Activated T-cell treated with anti-CD3 and anti-CD28 coated beads for 24 hours (primary cell): Measurements from ENCODE around the gene CASP8.
"Not testable (repeated sequence)": the region's sequence is repeated elsewhere in the genome, so short reads cannot be mapped to it uniquely, and the experiment has no call there.

Experiments
- DNase-seq: peaks from one replicate; pipeline ENCODE4 v3.0.0-alpha.2; 2020; ENCODE audit warnings: low read depth

CASP8 gene

GRCh38 chr2:201270293-201271001 lies 10.1 kb downstream of the CASP8 start:
- DNase-seq: no peak

GRCh38 chr2:201271917-201272316 lies 11.6 kb downstream of the CASP8 start:
- DNase-seq: no peak

- no peak for DNase-seq
Measured at GRCh38 chr2:201273330-201273983, 13.1 kb downstream of the CASP8 start.

- no peak for DNase-seq
Measured at GRCh38 chr2:201275069-201275468, 14.7 kb downstream of the CASP8 start.

DNA sequence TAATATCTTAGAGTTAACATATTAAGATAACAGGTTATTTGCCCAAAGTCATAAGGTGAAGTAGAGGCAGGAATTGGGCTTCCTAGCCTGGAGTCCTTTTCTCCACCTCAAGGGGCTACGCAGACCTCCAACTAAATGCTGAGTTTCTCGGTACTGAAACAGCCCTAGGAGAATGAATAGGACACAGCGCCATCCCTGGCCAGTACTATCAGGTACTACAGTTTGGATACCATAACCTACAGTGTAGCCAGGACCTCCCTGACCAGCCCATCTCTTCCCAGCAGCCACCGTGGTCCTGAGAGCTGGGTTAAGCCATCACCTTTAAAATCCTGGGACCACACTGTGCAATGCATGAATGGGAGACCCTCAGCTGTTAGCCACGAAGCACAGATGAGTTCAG lies 15.7 kb downstream of the CASP8 start:
- no peak for DNase-seq

- no peak for DNase-seq
Measured at GRCh38 chr2:201276511-201276910, 16.2 kb downstream of the CASP8 start.

GRCh38 chr2:201279079-201279478 lies 18.7 kb downstream of the CASP8 start:
- no peak for DNase-seq

- DNase-seq: no peak
Measured at GRCh38 chr2:201280191-201281040, 20.1 kb downstream of the CASP8 start.

DNA sequence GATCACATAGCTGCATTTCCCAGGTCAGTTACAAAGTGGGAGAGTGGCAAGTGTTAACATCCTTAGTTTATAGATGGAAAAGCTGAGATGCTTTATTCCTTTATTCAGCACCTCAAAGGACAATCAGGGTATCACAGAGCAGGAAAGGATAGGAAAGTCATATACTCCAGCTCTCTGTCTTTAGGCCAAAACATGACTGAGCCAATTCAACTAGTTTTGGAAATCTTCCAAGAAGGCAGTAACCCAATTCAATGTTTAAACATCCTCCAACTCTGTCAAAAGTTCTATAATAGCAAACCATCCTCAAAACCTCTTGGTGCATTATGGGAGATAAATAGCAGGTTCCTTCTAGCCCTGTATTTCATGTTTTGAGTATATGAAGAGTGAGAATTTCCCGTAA lies 25.2 kb downstream of the CASP8 start:
- DNase-seq: no peak

DNA sequence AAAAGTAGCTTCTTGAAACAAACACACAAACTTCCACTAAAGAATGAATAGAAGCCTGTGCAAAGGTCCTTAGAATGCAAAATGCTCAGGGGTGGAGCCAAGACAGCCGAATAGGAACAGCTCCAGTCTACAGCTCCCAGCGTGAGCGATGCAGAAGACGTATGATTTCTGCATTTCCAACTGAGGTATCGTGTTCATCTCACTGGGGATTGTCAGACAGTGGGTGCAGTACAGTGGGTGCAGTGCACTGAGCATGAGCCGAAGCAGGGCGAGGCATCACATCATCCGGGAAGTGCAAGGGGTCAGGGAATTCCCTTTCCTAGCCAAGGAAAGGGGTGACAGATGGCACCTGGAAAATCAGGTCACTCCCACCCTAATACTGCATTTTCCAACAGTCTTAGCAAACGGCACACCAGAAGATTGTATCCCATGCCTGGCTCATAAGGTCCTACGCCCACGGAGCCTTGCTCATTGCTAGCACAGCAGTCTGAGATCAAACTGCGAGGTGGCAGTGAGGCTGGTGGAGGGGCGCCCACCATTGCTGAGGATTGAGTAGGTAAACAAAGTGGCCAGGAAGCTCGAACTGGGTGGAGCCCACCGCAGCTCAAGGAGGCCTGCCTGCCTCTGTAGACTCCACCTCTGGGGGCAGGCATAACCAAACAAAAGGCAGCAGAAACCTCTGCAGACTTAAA lies 30.3 kb downstream of the CASP8 start:
- DNase-seq: not testable (repeated sequence)

- DNase-seq: no peak
Measured at GRCh38 chr2:201298462-201299052, 38.2 kb downstream of the CASP8 start.

- not testable (repeated sequence) for DNase-seq
Measured at GRCh38 chr2:201299929-201300328, 39.6 kb downstream of the CASP8 start.

- no peak for DNase-seq
Measured at GRCh38 chr2:201307876-201308275, 47.5 kb downstream of the CASP8 start.

GRCh38 chr2:201308914-201309313 lies 48.6 kb downstream of the CASP8 start:
- DNase-seq: no peak

GRCh38 chr2:201313362-201313761 lies 53.0 kb downstream of the CASP8 start:
- no peak for DNase-seq

DNA sequence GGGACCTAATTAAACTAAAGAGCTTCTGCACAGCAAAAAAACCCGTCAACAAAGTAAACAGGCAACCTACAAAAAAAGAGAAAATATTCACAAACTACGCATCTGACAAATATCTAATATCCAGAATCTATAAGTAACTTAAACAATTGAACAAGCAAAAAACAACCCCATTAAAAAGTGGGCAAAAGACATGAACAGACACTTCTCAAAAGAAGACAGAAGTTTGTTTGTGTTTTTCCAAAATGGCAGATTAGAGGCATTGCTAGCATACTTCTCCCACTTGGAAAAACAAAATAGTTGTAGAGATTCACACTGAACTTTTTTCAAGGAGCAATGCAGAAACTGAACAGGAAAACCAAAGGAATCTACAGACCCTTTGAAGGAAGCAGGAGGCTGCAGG lies 59.2 kb downstream of the CASP8 start:
- DNase-seq: no peak

DNA sequence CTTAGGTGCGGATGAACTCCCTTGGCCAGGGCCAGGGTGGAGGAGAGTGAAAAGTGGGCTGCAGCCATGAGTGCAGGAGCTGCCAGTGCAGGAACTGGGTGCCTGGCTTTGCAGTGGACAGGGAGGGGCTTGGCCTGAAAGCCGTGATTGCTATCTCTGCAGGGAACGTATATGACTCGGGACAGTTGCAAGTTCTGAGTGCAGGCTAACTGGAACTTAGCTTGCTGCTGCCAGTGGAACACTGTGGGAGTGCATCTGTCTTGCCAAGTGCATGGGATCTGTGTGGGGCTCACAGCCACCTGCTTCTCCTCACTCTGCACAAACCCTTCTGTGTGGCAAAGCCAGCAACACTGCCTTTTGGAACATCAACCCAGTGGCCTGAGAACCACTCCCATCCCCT lies 59.9 kb downstream of the CASP8 start:
- DNase-seq: no peak

DNA sequence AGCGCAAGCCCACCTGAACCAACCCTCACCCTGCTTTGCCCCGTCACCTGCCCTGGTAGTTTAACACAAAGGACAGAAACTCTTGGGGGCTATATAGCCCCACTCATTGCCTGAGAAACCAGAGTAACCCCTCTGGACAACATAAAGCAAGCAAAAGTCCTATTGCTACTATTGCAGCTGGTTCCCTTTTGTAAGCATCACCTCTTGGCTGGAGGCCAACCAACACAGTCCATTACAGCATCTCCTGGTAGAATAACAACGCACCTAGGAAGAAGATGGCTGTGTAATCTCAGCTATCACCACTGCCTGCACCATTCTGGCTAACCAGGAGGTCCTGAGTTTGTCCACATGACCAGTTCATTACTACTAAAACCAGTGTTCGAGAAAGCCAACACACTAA lies 60.4 kb downstream of the CASP8 start:
- no peak for DNase-seq

DNA sequence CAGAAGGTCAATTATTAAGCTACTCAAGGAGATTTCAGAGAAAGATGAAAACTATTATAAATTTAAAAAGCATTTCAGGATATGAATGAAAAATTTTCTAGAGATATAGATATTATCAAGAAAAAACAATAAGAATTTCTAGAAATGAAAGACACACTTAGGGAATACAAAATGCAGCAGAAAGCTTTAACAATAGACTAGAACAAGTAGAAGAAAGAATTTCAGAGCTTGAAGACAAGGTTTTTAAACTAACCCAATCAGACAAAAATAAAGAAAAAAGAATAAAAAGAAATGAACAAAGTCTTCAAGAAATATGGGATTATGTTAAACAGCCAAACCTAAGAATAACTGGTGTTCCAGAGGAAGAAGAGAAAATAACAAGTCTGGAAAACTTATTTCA lies 62.4 kb downstream of the CASP8 start:
- no peak for DNase-seq

GRCh38 chr2:201327678-201328077 lies 67.3 kb downstream of the CASP8 start:
- no peak for DNase-seq

DNA sequence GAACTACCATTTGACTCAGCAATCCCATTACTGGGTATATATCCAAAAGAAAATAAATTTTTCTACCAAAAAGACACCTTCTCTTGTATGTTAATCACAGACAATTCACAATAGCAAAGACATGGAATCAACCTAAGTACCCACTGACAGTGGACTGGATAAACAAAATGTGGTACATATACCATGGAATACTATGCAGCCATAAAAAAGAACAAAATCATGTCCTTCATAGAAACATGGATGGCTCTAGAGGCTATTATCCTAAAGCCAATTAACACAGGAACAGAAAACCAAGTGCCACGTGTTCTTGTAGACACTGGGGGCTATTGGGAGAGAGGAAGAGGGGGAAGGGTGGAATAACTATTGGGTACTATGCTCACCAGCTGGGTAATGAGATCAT lies 69.1 kb downstream of the CASP8 start:
- DNase-seq: no peak
